Activated CD4-positive, alpha-beta T cell treated with anti-CD3 and anti-CD28 coated beads for 48 hours (primary cell): ENCODE measurements around the gene ABCB8.
A peak's percentile ranks its signal among the peaks of the same experiment; 100 is the strongest.

Experiments used
- DNase-seq: peaks from one replicate; pipeline ENCODE4 v3.0.0-alpha.2; 2020

ABCB8 gene

GRCh38 chr7:151059367-151060112 is 31.3 kb downstream of the ABCB8 start, which contains the start of gene SLC4A2:
SLC4A2 (plus strand) TSS chr7:151059589; CDS start chr7:151061988, 2,399 bp downstream.
- peak; percentile 71 for DNase-seq

GRCh38 chr7:151060113-151060415 is 31.8 kb downstream of the ABCB8 start:
- DNase-seq, result no peak

- peak; percentile 29 for DNase-seq
These were observed 32.4 kb downstream of the ABCB8 start for GRCh38 chr7:151060416-151061212.

- no peak for DNase-seq
These were observed 33.2 kb downstream of the ABCB8 start for GRCh38 chr7:151061213-151062110.

GRCh38 chr7:151062111-151062398 is 33.8 kb downstream of the ABCB8 start:
- DNase-seq, result no peak

- no peak for DNase-seq
These were observed 34.4 kb downstream of the ABCB8 start for GRCh38 chr7:151062399-151063211.

- no peak for DNase-seq
These were observed 34.9 kb downstream of the ABCB8 start for GRCh38 chr7:151063212-151063561.

GRCh38 chr7:151064454-151064853 is 36.2 kb downstream of the ABCB8 start:
- DNase-seq, result no peak

- DNase-seq, result no peak
These were observed 36.7 kb downstream of the ABCB8 start for GRCh38 chr7:151064993-151065392.

- no peak for DNase-seq
These were observed 37.3 kb downstream of the ABCB8 start for GRCh38 chr7:151065516-151065915.

GRCh38 chr7:151066273-151066974 is 38.2 kb downstream of the ABCB8 start:
- no peak for DNase-seq

GRCh38 chr7:151068069-151068773 is 40.0 kb downstream of the ABCB8 start:
- DNase-seq, result no peak

GRCh38 chr7:151069841-151070573 is 41.8 kb downstream of the ABCB8 start:
- DNase-seq, result no peak

- no peak for DNase-seq
These were observed 42.3 kb downstream of the ABCB8 start for GRCh38 chr7:151070574-151070960.

- no peak for DNase-seq
These were observed 43.0 kb downstream of the ABCB8 start for GRCh38 chr7:151071032-151071866.

GRCh38 chr7:151073990-151074389 is 45.7 kb downstream of the ABCB8 start:
- no peak for DNase-seq

- DNase-seq, result no peak
These were observed 46.8 kb downstream of the ABCB8 start for GRCh38 chr7:151074817-151075661.

- DNase-seq, result no peak
These were observed 47.4 kb downstream of the ABCB8 start for GRCh38 chr7:151075662-151075971.

GRCh38 chr7:151075978-151076426 is 47.8 kb downstream of the ABCB8 start:
- no peak for DNase-seq
